HG03139 (cell line): ENCODE results near the gene KDM4C.
"Not testable (repeated sequence)": the region's sequence is repeated elsewhere in the genome, so short reads cannot be mapped to it uniquely, and the experiment has no call there.

Experiments
- ATAC-seq: cut with Tn5 transposase; IDR thresholded peaks from one replicate; pipeline ENCODE4 v1.9.1; 2021; ENCODE audit not compliant: unreplicated experiment

KDM4C gene

GRCh38 chr9:6763244-6763643 lies 5.5 kb downstream of the KDM4C start:
- no peak for ATAC-seq

GRCh38 chr9:6764011-6764410 lies 6.2 kb downstream of the KDM4C start:
- ATAC-seq: no peak

GRCh38 chr9:6764523-6764922 lies 6.8 kb downstream of the KDM4C start:
- ATAC-seq: no peak

- no peak for ATAC-seq
Measured at GRCh38 chr9:6764950-6765349, 7.2 kb downstream of the KDM4C start.

- no peak for ATAC-seq
Measured at GRCh38 chr9:6765396-6765795, 7.6 kb downstream of the KDM4C start.

- no peak for ATAC-seq
Measured at GRCh38 chr9:6766606-6767005, 8.8 kb downstream of the KDM4C start.

- not testable (repeated sequence) for ATAC-seq
Measured at GRCh38 chr9:6768587-6768986, 10.8 kb downstream of the KDM4C start.

GRCh38 chr9:6771722-6772121 lies 13.9 kb downstream of the KDM4C start:
- no peak for ATAC-seq

- no peak for ATAC-seq
Measured at GRCh38 chr9:6777213-6777902, 19.6 kb downstream of the KDM4C start.

GRCh38 chr9:6779417-6780241 lies 21.9 kb downstream of the KDM4C start:
- ATAC-seq: no peak

- ATAC-seq: no peak
Measured at GRCh38 chr9:6780690-6781089, 22.9 kb downstream of the KDM4C start.

- no peak for ATAC-seq
Measured at GRCh38 chr9:6781476-6781875, 23.7 kb downstream of the KDM4C start.

GRCh38 chr9:6782345-6782744 lies 24.6 kb downstream of the KDM4C start:
- ATAC-seq: no peak

- no peak for ATAC-seq
Measured at GRCh38 chr9:6782981-6783380, 25.2 kb downstream of the KDM4C start.

GRCh38 chr9:6783753-6784152 lies 26.0 kb downstream of the KDM4C start:
- ATAC-seq: no peak

- no peak for ATAC-seq
Measured at GRCh38 chr9:6785682-6786081, 27.9 kb downstream of the KDM4C start.

GRCh38 chr9:6787793-6788161 lies 30.0 kb downstream of the KDM4C start:
- no peak for ATAC-seq

GRCh38 chr9:6788162-6789016 lies 30.6 kb downstream of the KDM4C start:
- ATAC-seq: no peak

GRCh38 chr9:6789017-6789338 lies 31.2 kb downstream of the KDM4C start:
- ATAC-seq: not testable (repeated sequence)

- ATAC-seq: no peak
Measured at GRCh38 chr9:6790866-6791265, 33.1 kb downstream of the KDM4C start.

- ATAC-seq: no peak
Measured at GRCh38 chr9:6793203-6793602, 35.4 kb downstream of the KDM4C start.

GRCh38 chr9:6794936-6795335 lies 37.2 kb downstream of the KDM4C start:
- no peak for ATAC-seq
